H1 (cell line): Measurements from ENCODE around the gene NELL1. TPM values are rescaled to one million over a fixed set of nuclear protein-coding genes. Genes with fewer than 3 reads are reported as not detected.

Experiments
- CTCF ChIA-PET: fragments of 300-600 bp; sonication (Branson Sonifier 250); formaldehyde crosslinking; loops from one replicate; lab custom pipeline; 2021; ENCODE audit not compliant: partially characterized antibody; lab: Charles Lee
- POLR2A ChIA-PET: fragments of 300-600 bp; sonication (Branson Sonifier 250); formaldehyde crosslinking; loops from one replicate; lab custom pipeline; 2021; ENCODE audit warnings: inconsistent platforms; ENCODE audit not compliant: partially characterized antibody; lab: Charles Lee
- DNase-seq, 2 experiments: peaks; one replicate each; pipeline versions ENCODE4 v3.0.0 to v3.0.0-alpha.2; 2010 to 2022; ENCODE audit warnings: low spot score in 2 of 2, low read depth in 1 of 2, mixed read lengths in 1 of 2
- FAIRE-seq: peaks from 2 replicates; lab custom pipeline; 2011; peaks lifted over from hg19 to GRCh38; lab: Jason Lieb, UNC
- H2AFZ ChIP-seq: 2 replicates; pipeline ENCODE4 v1.8.1; 2012; ENCODE audit warnings: low read length, inconsistent platforms
- H2AK5ac ChIP-seq: 2 replicates; pipeline ENCODE4 v1.6.1; 2013; ENCODE audit warnings: low read depth, low read length
- H2BK120ac ChIP-seq: replicated peaks from 2 replicates; pipeline ENCODE3; 2013; ENCODE audit warnings: low read depth, low read length, inconsistent platforms
- H2BK12ac ChIP-seq: 2 replicates; pipeline ENCODE4 v1.6.1; 2013; ENCODE audit warnings: low read depth, low read length
- H2BK15ac ChIP-seq: 2 replicates; pipeline ENCODE4 v1.6.1; 2013; ENCODE audit warnings: low read length
- H2BK20ac ChIP-seq: 2 replicates; pipeline ENCODE4 v1.6.1; 2013; ENCODE audit warnings: low read length
- H2BK5ac ChIP-seq: 2 replicates; pipeline ENCODE4 v1.6.1; 2013; ENCODE audit warnings: low read depth, low read length
- H3K14ac ChIP-seq: 2 replicates; pipeline ENCODE4 v1.6.1; 2013; ENCODE audit warnings: inconsistent platforms; ENCODE audit not compliant: insufficient read length
- H3K18ac ChIP-seq: 2 replicates; pipeline ENCODE4 v1.6.1; 2013; ENCODE audit warnings: low read length; ENCODE audit errors: extremely low read depth
- H3K23ac ChIP-seq: 2 replicates; pipeline ENCODE4 v1.6.1; 2013; ENCODE audit warnings: inconsistent platforms; ENCODE audit not compliant: insufficient read length
- H3K23me2 ChIP-seq: 2 replicates; pipeline ENCODE4 v1.6.1; 2013; ENCODE audit warnings: low read depth, low read length
- H3K27ac ChIP-seq: 2 replicates; pipeline ENCODE4 v1.6.1; 2011; ENCODE audit warnings: low read depth, low read length, inconsistent platforms
- H3K27me3 ChIP-seq, 4 experiments: replicated peaks in 1 of 4; 1 replicate in 1 of 4; 2 replicates in 3 of 4; pipeline versions ENCODE4 v1.6.1 to v1.8.1; 2011 to 2013; ENCODE audit warnings: low read length in 3 of 4, mild to moderate bottlenecking in 3 of 4, inconsistent platforms in 2 of 4, mixed read lengths in 2 of 4, moderate library complexity in 1 of 4; ENCODE audit not compliant: control insufficient read depth in 3 of 4, insufficient read depth in 3 of 4; ENCODE audit errors: extremely low read depth in 1 of 4
- H3K36me3 ChIP-seq, 4 experiments: 2 replicates each; pipeline versions ENCODE4 v1.6.1 to v1.8.1; 2011 to 2013; ENCODE audit warnings: mild to moderate bottlenecking in 4 of 4, low read length in 3 of 4, moderate library complexity in 2 of 4, control low read depth in 1 of 4, inconsistent platforms in 1 of 4; ENCODE audit not compliant: insufficient read depth in 4 of 4, control insufficient read depth in 2 of 4
- H3K4ac ChIP-seq: replicated peaks from 2 replicates; pipeline ENCODE3; 2013; ENCODE audit warnings: low read length, low read depth, mixed read lengths, inconsistent platforms; ENCODE audit not compliant: insufficient read length
- H3K4me1 ChIP-seq, 4 experiments: replicated peaks in 1 of 4; 1 replicate in 1 of 4; 2 replicates in 3 of 4; pipeline versions ENCODE4 v1.6.1 to v1.8.1; 2011 to 2013; ENCODE audit warnings: low read length in 3 of 4, inconsistent platforms in 2 of 4, mixed read lengths in 1 of 4; ENCODE audit not compliant: insufficient read depth in 4 of 4, control insufficient read depth in 3 of 4
- H3K4me2 ChIP-seq, 2 experiments: 2 replicates each; pipeline versions ENCODE4 v1.6.1 to v1.8.1; 2011 to 2013; ENCODE audit warnings: low read depth in 2 of 2, low read length in 2 of 2, control low read depth in 1 of 2, inconsistent platforms in 1 of 2, mild to moderate bottlenecking in 1 of 2; ENCODE audit not compliant: insufficient read depth in 1 of 2
- H3K4me3 ChIP-seq, 4 experiments: fragments of 200-600, 300-600 bp in 1 of 4; sonication (generic), shearing (Covaris generic), sonication (Bioruptor Twin) in 1 of 4; 2 replicates each; pipeline versions ENCODE4 v1.5.1 to v1.8.1; 2011 to 2016; ENCODE audit warnings: low read length in 4 of 4, low read depth in 3 of 4, control low read depth in 2 of 4, inconsistent platforms in 2 of 4, mild to moderate bottlenecking in 2 of 4, mixed read lengths in 1 of 4, moderate library complexity in 1 of 4; ENCODE audit not compliant: insufficient read depth in 2 of 4; ENCODE audit errors: extremely low read depth in 1 of 4
- H3K56ac ChIP-seq: replicated peaks from 2 replicates; pipeline ENCODE3; 2013; ENCODE audit warnings: low read depth, mild to moderate bottlenecking, mixed read lengths, low read length, inconsistent platforms; ENCODE audit not compliant: insufficient read length
- H3K79me1 ChIP-seq: 2 replicates; pipeline ENCODE4 v1.6.1; 2013; ENCODE audit warnings: low read depth, low read length, control low read depth
- H3K79me2 ChIP-seq, 2 experiments: 2 replicates each; pipeline versions ENCODE4 v1.6.1 to v1.8.1; 2012 to 2013; ENCODE audit warnings: low read length in 2 of 2, mild to moderate bottlenecking in 2 of 2, inconsistent platforms in 1 of 2; ENCODE audit not compliant: insufficient read depth in 2 of 2, control insufficient read depth in 1 of 2
- H3K9ac ChIP-seq, 4 experiments: replicated peaks in 1 of 4; 1 replicate in 1 of 4; 2 replicates in 3 of 4; pipeline versions ENCODE4 v1.6.1 to v1.8.1; 2011 to 2013; ENCODE audit warnings: low read depth in 3 of 4, low read length in 3 of 4, control low read depth in 2 of 4, mild to moderate bottlenecking in 2 of 4, moderate library complexity in 2 of 4, inconsistent platforms in 1 of 4; ENCODE audit errors: extremely low read depth in 1 of 4
- H3K9me3 ChIP-seq, 2 experiments: 2 replicates each; pipeline versions ENCODE4 v1.6.1 to v1.8.1; 2012 to 2013; ENCODE audit warnings: mild to moderate bottlenecking in 2 of 2, moderate library complexity in 2 of 2, control low read depth in 1 of 2, inconsistent platforms in 1 of 2, low read depth in 1 of 2, low read length in 1 of 2, mixed read lengths in 1 of 2; ENCODE audit not compliant: insufficient read depth in 2 of 2
- H4K20me1 ChIP-seq, 2 experiments: replicated peaks in 1 of 2; 2 replicates each; pipeline versions ENCODE3 to v1.8.1; 2011 to 2013; ENCODE audit warnings: inconsistent platforms in 2 of 2, low read length in 2 of 2, mild to moderate bottlenecking in 1 of 2; ENCODE audit not compliant: insufficient read depth in 2 of 2, control insufficient read depth in 1 of 2
- H4K5ac ChIP-seq: 2 replicates; pipeline ENCODE4 v1.6.1; 2013; ENCODE audit warnings: low read length, low read depth, mixed read lengths, inconsistent platforms; ENCODE audit not compliant: insufficient read length
- H4K8ac ChIP-seq: 2 replicates; pipeline ENCODE4 v1.8.0; 2013; ENCODE audit warnings: mild to moderate bottlenecking, moderate library complexity, low read length, inconsistent platforms; ENCODE audit not compliant: insufficient read depth; ENCODE audit errors: extremely low read depth
- H4K91ac ChIP-seq: replicated peaks from 2 replicates; pipeline ENCODE3; 2013; ENCODE audit warnings: low read length, mixed read lengths, inconsistent platforms; ENCODE audit not compliant: insufficient read length
- WGBS, 2 experiments: shearing (Covaris generic) in 1 of 2; methylation state at CpG; one replicate each; pipeline versions ENCODE4 v1.1.6 to v1.1.7; 2013 to 2015; ENCODE audit warnings: low lambda C conversion rate in 2 of 2, mixed read lengths in 2 of 2, inconsistent platforms in 1 of 2, low coverage in 1 of 2, missing lambda C conversion rate in 1 of 2; ENCODE audit not compliant: insufficient replicate concordance in 2 of 2, insufficient coverage in 1 of 2, insufficient read length in 1 of 2; ENCODE audit errors: extremely low coverage in 1 of 2, missing lambda C conversion rate in 1 of 2; 5-methylcytosine and 5-hydroxymethylcytosine counted together
- polyA plus RNA-seq, 7 experiments: library from polyadenylated mRNA; depleted of rRNA in 3 of 7; stranded (reverse) in 5 of 7; unstranded in 2 of 7; fragments of >200 nt in 5 of 7; fragments of 200-250 nt in 2 of 7; gene quantifications; 1 replicate in 5 of 7; 2 replicates in 1 of 7; 4 replicates in 1 of 7; pipeline versions ENCODE4 v1.2.1 to v1.2.3, GENCODE V29; 2011 to 2013; ENCODE audit warnings: missing spikeins in 2 of 7, mixed read lengths in 2 of 7
- total RNA-seq: library from RNA; stranded (reverse); fragmentation: NEBNext Ultra II Directional; extraction: Animal tissue kit (Norgen Biotek cat#: 25700); gene quantifications from 2 replicates; pipeline ENCODE4 v1.2.1, GENCODE V29; 2021

The NELL1 gene
- total and polyA plus RNA-seq, 2 of the 8 experiments (the other 6 are each of a cell fraction or from before 2014, with no cell fraction given), result 0.21 TPM; not detected in 1

- ChIA-PET POLR2A (interaction anchor here (0.6 kb wide), 1 partner anchor 161 kb away, joined by 3 read pairs; no protein-coding TSS in a partner anchor), CTCF (interaction anchor here (1.9 kb wide), 1 partner anchor 10 kb away, joined by 6 read pairs; no protein-coding TSS in a partner anchor)
- H3K4ac ChIP-seq, result no peak overlapping the region
- no peaks in the 10 kb centered on the region for H3K23me2 ChIP-seq
- H3K36me3 ChIP-seq, result no peaks in the 10 kb centered on the region
- H2BK120ac ChIP-seq, result no peak overlapping the region
- H3K27ac ChIP-seq, result no peak overlapping the region
- H4K8ac ChIP-seq, result no peak overlapping the region
- no peaks in the 10 kb centered on the region for H3K79me2 ChIP-seq
- H3K18ac ChIP-seq, result no peak overlapping the region
- H2BK12ac ChIP-seq, result no peak overlapping the region
- H3K56ac ChIP-seq, result no peak overlapping the region
- H3K9me3 ChIP-seq, result no peaks in the 10 kb centered on the region
- no peaks in the 10 kb centered on the region for H4K20me1 ChIP-seq
- H3K9ac ChIP-seq, result no peak overlapping the region
- H3K23ac ChIP-seq, result no peak overlapping the region
- H3K14ac ChIP-seq, result no peak overlapping the region
- H2AFZ ChIP-seq, result no peak overlapping the region
- no peaks in the 10 kb centered on the region for H3K79me1 ChIP-seq
- FAIRE-seq, result no peak
- no peak overlapping the region for H2BK20ac ChIP-seq
- no peak overlapping the region for H2AK5ac ChIP-seq
- H4K5ac ChIP-seq, result no peak overlapping the region
- no peaks in the 10 kb centered on the region for H3K27me3 ChIP-seq
- no peak overlapping the region for H3K4me2 ChIP-seq
- no peak overlapping the region for H4K91ac ChIP-seq
- no peak overlapping the region for H2BK15ac ChIP-seq
- no peak overlapping the region for H3K4me3 ChIP-seq
- no peaks in the 10 kb centered on the region; a peak in 1 of 7 replicates for H3K4me1 ChIP-seq
- 89% methylated on average over 6 of the region's 6 CpGs; no CpG with 5 or more reads in 1 of the 2 experiments for WGBS, 2 experiments
- no peak overlapping the region for H2BK5ac ChIP-seq
- no peak for DNase-seq
Measured at GRCh38 chr11:20760811-20761210, 91.4 kb downstream of the NELL1 start.
